Measurements from ENCODE around the gene ALG10B. TPM values are rescaled to one million over a fixed set of nuclear protein-coding genes. Genes with fewer than 3 reads are reported as not detected.
"Not testable (repeated sequence)": the region's sequence is repeated elsewhere in the genome, so short reads cannot be mapped to it uniquely, and the experiment has no call there.

Gene ALG10B
- total RNA-seq, 1 donor, result 7.7 TPM

DNA sequence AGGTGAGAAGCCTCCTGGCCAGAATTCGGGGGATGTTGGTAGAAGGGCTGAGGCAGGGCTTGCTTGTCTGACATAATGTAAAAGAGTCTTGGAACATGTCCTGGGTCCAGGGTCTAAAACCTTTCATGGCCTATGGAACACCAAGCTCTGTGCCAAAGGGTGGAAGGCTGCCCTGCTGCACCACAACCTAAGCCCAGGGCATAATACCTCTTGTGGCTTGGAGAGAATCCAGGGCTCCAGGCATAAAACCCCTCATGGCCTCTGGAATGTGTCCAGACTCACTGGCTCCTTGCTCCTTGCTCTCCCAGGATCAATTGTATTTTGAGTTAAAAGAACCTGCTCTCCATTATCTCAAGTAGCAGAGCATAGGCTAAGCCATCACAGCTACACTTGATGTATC lies 27.3 kb downstream of the ALG10B start:
- H3K4me3 ChIP-seq (ENCODE audit: low read length); H3K9me3 ChIP-seq (ENCODE audit: low read depth, low read length); H3K27me3 ChIP-seq (ENCODE audit: insufficient read depth, low read length); H3K4me1 ChIP-seq (ENCODE audit: insufficient read depth, low read length): not testable (repeated sequence)

GRCh38 chr12:38350342-38351174 lies 34.0 kb downstream of the ALG10B start:
- Histone ChIP-seq H3K4me3 (ENCODE audit: low read length) (no peak overlapping the region), H3K27me3 (ENCODE audit: insufficient read depth, low read length) (no peaks in the 10 kb centered on the region), H3K4me1 (ENCODE audit: insufficient read depth, low read length) (no peaks in the 10 kb centered on the region), H3K9me3 (ENCODE audit: low read depth, low read length) (no peaks in the 10 kb centered on the region)

- not testable (repeated sequence) for H3K9me3 ChIP-seq (ENCODE audit: low read depth, low read length); H3K4me1 ChIP-seq (ENCODE audit: insufficient read depth, low read length); H3K4me3 ChIP-seq (ENCODE audit: low read length); H3K27me3 ChIP-seq (ENCODE audit: insufficient read depth, low read length)
Measured at GRCh38 chr12:38351175-38351508, 34.6 kb downstream of the ALG10B start.

GRCh38 chr12:38367506-38367905 lies 50.9 kb downstream of the ALG10B start:
- H3K9me3 ChIP-seq (ENCODE audit: low read depth, low read length), result no peaks in the 10 kb centered on the region
- no peaks in the 10 kb centered on the region for H3K4me1 ChIP-seq (ENCODE audit: insufficient read depth, low read length)
- H3K27me3 ChIP-seq (ENCODE audit: insufficient read depth, low read length), result no peaks in the 10 kb centered on the region

DNA sequence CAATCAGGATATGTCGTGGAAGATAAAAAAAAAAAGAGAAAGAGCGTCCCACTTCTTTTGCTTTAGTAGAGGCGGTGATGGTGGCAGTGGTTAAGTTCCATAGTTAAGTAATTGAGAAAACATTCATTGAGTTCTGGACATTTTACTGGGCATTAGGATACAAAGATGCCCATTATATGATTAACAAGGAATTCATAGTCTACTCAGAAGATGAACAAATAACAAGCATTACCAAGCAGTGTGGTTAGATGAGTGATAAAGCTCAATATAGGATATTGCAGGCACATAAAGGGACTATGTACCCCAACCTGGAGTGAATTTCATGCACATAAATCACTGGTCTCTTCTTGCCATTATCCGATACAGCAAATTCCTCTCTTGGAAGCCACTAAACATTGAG lies 53.7 kb downstream of the ALG10B start:
- Histone ChIP-seq H3K4me1 (ENCODE audit: insufficient read depth, low read length) (no peaks in the 10 kb centered on the region), H3K27me3 (ENCODE audit: insufficient read depth, low read length) (no peaks in the 10 kb centered on the region), H3K9me3 (ENCODE audit: low read depth, low read length) (no peaks in the 10 kb centered on the region), H3K4me3 (ENCODE audit: low read length) (no peak overlapping the region)

More at GRCh38 chr12:38367506-38367905, 50.9 kb downstream of the ALG10B start:
- H3K4me3 ChIP-seq (ENCODE audit: low read length), result no peak overlapping the region

DNA sequence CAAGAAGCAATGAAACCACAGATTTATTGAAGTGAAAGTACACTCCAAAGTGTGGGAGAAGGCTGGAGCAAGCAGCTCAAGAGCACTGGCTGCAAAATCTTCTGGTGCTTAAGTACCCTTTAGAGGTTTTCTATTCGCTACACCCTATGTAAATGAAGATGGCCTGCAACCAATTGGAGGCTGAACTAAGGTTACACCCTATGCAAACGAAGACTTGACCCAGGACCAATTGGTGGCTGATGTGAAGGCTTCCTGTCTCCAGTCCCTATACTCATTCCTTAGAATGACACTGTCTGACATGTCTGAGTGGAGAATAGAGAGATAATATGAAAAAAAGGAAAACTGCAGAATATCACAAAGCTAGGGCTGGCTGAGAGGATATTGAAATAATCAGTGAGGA lies 57.2 kb downstream of the ALG10B start:
- H3K9me3 ChIP-seq (ENCODE audit: low read depth, low read length), result no peaks in the 10 kb centered on the region
- H3K4me3 ChIP-seq (ENCODE audit: low read length), result no peak overlapping the region
- H3K27me3 ChIP-seq (ENCODE audit: insufficient read depth, low read length), result no peaks in the 10 kb centered on the region
- H3K4me1 ChIP-seq (ENCODE audit: insufficient read depth, low read length), result no peaks in the 10 kb centered on the region

DNA sequence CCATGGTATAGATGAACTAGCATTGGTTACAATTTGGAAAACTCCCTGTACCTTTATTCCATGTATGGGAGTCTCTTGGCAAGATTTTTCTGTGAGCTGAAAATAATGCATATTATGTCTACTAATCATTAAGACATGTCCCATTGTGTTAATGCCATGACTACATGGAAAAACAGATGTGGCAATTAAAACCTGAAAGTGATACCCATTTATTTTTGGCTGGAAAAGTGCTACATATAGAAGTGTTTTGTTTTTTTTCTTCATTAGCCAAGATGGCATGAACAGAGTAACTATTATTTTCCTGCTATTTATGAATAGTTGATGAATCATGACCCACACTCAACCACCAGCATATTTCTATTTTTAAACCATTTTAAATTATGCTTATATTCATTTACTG lies 58.2 kb downstream of the ALG10B start:
- Histone ChIP-seq H3K27me3 (ENCODE audit: insufficient read depth, low read length) (no peaks in the 10 kb centered on the region), H3K4me1 (ENCODE audit: insufficient read depth, low read length) (no peaks in the 10 kb centered on the region), H3K9me3 (ENCODE audit: low read depth, low read length) (no peaks in the 10 kb centered on the region), H3K4me3 (ENCODE audit: low read length) (no peak overlapping the region)

All from mononuclear cell (primary cell).